ENCODE results near the gene STAT3. TPM values are rescaled to one million over a fixed set of nuclear protein-coding genes. Genes with fewer than 3 reads are reported as not detected.
"Not testable (repeated sequence)": the region's sequence is repeated elsewhere in the genome, so short reads cannot be mapped to it uniquely, and the experiment has no call there.

The STAT3 gene
- total RNA-seq, 2 donors from 2014 or later = 79.4 to 99.5 TPM

- no peaks in the 10 kb centered on the region for H3K9me3 ChIP-seq
- TF ChIP-seq, protein P1, sequence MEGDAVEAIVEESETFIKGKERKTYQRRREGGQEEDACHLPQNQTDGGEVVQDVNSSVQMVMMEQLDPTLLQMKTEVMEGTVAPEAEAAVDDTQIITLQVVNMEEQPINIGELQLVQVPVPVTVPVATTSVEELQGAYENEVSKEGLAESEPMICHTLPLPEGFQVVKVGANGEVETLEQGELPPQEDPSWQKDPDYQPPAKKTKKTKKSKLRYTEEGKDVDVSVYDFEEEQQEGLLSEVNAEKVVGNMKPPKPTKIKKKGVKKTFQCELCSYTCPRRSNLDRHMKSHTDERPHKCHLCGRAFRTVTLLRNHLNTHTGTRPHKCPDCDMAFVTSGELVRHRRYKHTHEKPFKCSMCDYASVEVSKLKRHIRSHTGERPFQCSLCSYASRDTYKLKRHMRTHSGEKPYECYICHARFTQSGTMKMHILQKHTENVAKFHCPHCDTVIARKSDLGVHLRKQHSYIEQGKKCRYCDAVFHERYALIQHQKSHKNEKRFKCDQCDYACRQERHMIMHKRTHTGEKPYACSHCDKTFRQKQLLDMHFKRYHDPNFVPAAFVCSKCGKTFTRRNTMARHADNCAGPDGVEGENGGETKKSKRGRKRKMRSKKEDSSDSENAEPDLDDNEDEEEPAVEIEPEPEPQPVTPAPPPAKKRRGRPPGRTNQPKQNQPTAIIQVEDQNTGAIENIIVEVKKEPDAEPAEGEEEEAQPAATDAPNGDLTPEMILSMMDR (IDR thresholded peaks at IDR 0.05) = no peak
- TF ChIP-seq POLR2A (IDR thresholded peaks at IDR 0.05) = no peak
- no peaks in the 10 kb centered on the region for H3K27me3 ChIP-seq
- no peaks in the 10 kb centered on the region for H3K36me3 ChIP-seq (replicated peaks in 1 of 2; ENCODE audit: insufficient read depth in 1 of 2, low read depth in 2 of 2)
- ATAC-seq (no peak), DNase-seq (no peak)
- H3K4me3 ChIP-seq = no peak overlapping the region
- 93 to 94% methylated on average over 4 of the region's 4 CpGs for WGBS, 2 donors
- intact Hi-C loops (cut with DNase I) = no loop called here
- peaks cover 18% of the 10 kb centered on the region for H3K4me1 ChIP-seq
- no peak overlapping the region for H3K27ac ChIP-seq
Measured at GRCh38 chr17:42394838-42395237, 6.6 kb upstream of the STAT3 start.

GRCh38 chr17:42392692-42393415 lies 4.6 kb upstream of the STAT3 start:
- TF ChIP-seq, protein P1 (IDR thresholded peaks at IDR 0.05) = no peak
- TF ChIP-seq POLR2A (IDR thresholded peaks at IDR 0.05) = no peak
- intact Hi-C loops (cut with DNase I) = no loop called here
- Histone ChIP-seq H3K36me3 (replicated peaks in 1 of 2; ENCODE audit: insufficient read depth in 1 of 2, low read depth in 2 of 2) (no peaks in the 10 kb centered on the region), H3K4me1 (peaks cover 13% of the 10 kb centered on the region), H3K27me3 (no peaks in the 10 kb centered on the region), H3K4me3 (no peak overlapping the region), H3K27ac (peak overlapping the region in 1 of 4 donors; percentile 18), H3K9me3 (no peaks in the 10 kb centered on the region)
- DNase-seq (no peak), ATAC-seq (no peak)
- WGBS, 2 donors = 72 to 75% methylated on average over 4 of the region's 4 CpGs

DNA sequence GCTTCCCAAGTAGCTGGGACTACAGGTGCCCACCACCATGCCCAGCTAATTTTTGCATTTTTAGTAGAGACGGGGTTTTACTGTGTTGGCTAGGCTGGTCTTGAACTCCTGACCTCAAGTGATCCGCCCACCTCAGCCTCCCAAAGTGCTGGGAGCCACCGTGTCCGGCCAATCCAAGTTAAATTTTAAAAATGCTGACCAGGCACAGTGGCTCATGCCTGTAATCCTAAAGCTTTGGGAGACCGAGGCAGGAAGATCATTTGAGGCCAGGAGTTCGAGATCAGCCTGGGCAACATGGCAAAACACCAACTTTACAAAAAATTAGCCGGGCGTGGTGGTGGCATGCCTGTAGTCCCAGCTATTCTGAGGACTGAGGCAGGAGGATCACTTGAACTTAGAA lies 3.2 kb upstream of the STAT3 start:
- WGBS, 2 donors = 96 to 97% methylated on average over 6 to 8 of the region's 8 CpGs

DNA sequence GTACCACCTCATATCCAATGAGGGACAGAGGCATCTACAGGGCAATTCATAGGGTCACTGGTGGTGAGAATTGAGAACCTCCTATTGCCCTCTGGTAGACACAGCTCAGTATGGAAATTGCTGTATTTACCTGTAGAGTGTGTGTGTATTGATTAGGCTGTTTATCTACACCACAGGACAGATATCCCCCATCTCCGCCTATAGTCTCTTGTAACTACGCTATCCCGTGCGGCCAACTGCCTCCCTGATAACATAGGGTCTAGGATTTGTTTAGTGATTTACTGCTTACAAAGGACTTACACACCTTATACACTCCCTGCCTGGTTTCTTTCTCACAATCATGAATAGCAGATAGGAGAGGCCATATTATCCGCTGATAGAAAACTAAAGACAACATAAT lies 1.7 kb upstream of the STAT3 start:
- Histone ChIP-seq H3K9me3 (no peaks in the 10 kb centered on the region), H3K36me3 (replicated peaks in 1 of 2; ENCODE audit: insufficient read depth in 1 of 2, low read depth in 2 of 2) (no peaks in the 10 kb centered on the region), H3K4me3 (no peak overlapping the region), H3K4me1 (peaks cover 36% of the 10 kb centered on the region), H3K27ac (peak overlapping the region in 2 of 4 donors; percentile 88 to 99), H3K27me3 (no peaks in the 10 kb centered on the region)
- ATAC-seq (no peak), DNase-seq (no peak)
- WGBS, 2 donors = 50 to 52% methylated on average over 5 of the region's 5 CpGs
- intact Hi-C loops (cut with DNase I) = no loop called here
- no peak for TF ChIP-seq POLR2A (IDR thresholded peaks at IDR 0.05)
- TF ChIP-seq, protein P1 (IDR thresholded peaks at IDR 0.05) = no peak

More for the DNA sequence above, 3.2 kb upstream of the STAT3 start:
- H3K36me3 ChIP-seq (replicated peaks in 1 of 2; ENCODE audit: insufficient read depth in 1 of 2, low read depth in 2 of 2); intact Hi-C loops (cut with DNase I); ATAC-seq; H3K4me3 ChIP-seq; H3K9me3 ChIP-seq; DNase-seq; H3K27me3 ChIP-seq; H3K27ac ChIP-seq: not testable (repeated sequence)
- peaks cover 20% of the 10 kb centered on the region for H3K4me1 ChIP-seq

- Histone ChIP-seq H3K9me3 (no peaks in the 10 kb centered on the region), H3K27me3 (no peaks in the 10 kb centered on the region), H3K36me3 (replicated peaks in 1 of 2; ENCODE audit: insufficient read depth in 1 of 2, low read depth in 2 of 2) (no peaks in the 10 kb centered on the region), H3K4me1 (peaks cover 40% of the 10 kb centered on the region), H3K27ac (peak overlapping the region; percentile 88 to 99 (median 93)), H3K4me3 (no peak overlapping the region)
- ATAC-seq = no peak
- TF ChIP-seq, protein P1 (IDR thresholded peaks at IDR 0.05) = no peak
- no peak for TF ChIP-seq POLR2A (IDR thresholded peaks at IDR 0.05)
- intact Hi-C loops (cut with DNase I) = no loop called here
- WGBS, 2 donors = 1% methylated on average over 11 of the region's 11 CpGs
- no peak for DNase-seq
Measured at GRCh38 chr17:42389135-42389417, 834 bp upstream of the STAT3 start.
